Fibroblast of peridontal ligament (primary cell): ENCODE measurements around the gene VGF.
A peak's percentile ranks its signal among the peaks of the same experiment; 100 is the strongest.

Experiments used
- DNase-seq: peaks from one replicate; pipeline ENCODE4 v3.0.0-alpha.2; 2010; ENCODE audit errors: extremely low read depth

VGF gene

DNA sequence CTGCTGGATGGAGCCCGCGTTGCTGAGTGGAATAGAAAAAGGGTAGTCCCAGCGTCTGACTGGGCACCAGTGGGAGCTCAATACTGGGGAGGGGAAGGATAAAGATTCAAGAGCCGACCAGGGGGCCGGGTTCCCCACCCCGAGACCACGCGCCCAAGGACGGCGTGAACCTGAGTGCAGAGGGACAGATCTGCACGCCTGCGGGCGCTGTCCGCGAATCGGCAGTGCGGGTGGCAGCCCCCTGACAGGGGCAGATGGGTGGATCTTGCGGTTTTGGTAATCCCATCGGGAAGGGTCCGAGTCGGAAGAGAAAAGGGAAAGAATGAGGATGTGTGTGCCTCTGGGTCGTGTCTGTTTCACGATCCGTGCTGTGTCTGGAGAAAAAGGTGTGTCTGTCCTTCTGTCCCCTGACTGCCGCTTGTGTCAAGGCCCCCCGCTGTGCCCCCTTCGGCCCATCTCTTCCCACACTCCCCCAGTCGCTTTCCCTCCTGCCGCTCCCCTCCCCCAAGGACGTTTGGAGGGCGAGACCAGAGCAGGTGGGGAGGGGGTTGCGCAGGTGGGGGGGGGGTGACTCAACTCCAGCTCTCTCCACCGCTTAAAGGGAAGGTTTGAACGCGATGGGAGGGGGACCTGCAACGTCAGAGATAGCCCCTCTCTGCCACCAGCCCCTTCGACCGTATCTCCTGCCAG, 734 bp upstream of the VGF start:
- DNase-seq: no peak

DNA sequence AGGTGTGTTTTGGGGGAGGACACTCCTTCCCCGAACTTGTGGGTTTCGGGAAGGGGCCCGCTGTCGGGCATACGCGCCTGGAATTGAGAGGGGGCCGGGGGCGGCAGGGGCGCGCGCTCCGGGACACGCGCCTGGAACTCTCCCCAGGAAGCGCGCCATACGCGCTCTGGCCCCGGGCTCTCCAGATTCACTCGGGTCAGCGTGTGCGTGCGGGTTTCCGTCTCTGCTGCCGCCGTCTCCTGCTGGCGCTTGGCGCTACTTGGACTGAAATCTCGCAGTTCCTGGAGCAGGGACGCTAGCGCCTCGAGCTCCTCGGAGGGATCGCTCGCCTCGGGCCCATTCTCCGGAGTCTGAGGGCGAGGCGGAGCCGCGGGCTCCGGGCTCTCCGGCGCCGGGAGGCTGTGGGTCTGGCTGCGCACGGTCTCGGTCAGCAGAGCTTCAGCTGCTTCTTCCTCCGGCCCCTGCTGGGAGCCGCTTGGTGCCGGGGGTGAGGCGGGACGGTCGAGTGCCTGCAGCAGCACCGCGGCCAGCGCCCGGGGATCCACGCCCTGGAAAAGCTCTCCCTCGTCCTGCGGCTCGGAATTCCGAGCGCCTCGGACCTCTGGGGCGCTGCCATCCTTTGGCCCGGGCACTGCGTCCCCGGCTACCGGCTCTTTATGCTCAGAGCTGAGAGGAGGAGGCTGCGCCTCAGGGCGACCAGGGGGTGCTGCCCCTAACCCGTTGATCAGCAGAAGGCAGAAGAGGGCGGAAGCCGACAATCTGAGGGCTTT, 1.1 kb downstream of the VGF start:
- peak; percentile 44 for DNase-seq

DNA sequence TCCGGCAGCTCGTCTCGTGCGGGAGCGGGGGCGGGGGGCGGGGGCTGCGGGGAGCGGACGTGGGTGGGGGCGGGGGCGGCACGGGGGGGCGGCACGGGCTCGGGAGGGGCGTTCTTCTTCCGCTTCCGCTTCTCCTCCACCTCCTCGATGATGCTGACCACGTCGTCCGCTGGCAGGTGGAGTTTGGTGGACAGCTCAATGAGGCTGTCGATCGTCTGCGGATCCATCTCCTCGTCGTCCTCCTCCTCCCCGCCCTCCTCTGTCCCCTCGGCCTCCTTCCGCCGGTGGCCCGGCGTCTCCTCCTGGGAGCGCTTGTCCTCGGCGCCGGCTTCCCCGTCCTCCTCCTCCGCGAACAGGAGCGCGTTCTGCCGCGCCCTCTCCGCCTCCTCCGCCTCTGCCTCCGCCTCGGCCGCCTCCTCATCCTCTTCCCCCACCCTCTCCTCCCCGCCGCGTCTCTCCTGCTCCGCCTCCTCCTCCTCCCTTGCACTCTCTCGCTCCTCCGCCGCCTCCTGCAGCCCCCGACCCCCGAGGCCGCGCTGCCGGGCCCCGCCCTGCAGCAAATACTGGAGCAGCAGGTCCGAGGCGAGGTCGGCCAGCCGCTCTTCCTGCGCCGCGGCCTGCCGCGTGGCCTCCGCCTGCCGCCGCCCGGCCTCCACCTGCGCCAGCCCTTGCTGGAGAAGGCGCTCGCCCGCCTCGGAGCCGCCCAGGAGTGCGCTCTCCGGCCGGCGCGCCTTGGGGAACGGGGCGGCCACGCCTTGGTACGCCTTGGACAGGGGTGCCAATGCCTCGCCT, 1.9 kb downstream of the VGF start:
- no peak for DNase-seq

DNA sequence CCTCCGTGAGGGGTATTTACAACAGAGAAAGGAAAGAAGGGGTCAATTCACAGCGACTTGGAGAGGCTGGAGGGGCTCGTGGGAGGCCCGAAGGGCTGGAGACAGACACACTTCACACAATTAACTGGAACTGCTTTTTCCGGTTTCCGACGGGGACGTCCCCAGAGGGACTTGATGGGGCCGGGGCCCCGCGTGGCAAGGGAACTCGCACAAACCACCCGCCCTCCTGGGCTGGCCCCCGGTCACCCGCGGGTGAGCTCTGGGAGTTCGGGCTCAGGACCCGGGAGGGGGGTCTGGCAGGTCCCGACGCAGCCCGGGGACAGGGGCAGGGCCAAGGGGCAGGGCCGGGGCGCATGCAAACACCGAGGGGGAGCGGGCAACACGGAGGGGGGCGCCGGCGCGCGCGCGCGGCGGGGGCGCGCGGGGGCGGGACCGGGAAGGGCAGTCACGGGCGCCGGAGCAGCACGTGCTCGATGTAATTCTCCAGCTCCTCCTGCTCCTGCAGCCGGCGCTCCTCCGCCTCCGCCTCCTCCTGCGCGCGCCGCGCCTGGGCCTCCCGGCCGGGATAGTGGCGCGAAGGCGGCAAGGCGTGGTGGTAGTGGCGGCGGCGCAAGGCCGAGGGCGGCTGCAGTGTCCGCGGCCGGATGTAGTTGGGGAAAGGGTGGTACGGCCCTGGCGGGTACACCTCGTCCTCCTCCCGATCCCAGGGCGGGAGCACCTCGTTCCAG, 2.7 kb downstream of the VGF start:
- no peak for DNase-seq

DNA sequence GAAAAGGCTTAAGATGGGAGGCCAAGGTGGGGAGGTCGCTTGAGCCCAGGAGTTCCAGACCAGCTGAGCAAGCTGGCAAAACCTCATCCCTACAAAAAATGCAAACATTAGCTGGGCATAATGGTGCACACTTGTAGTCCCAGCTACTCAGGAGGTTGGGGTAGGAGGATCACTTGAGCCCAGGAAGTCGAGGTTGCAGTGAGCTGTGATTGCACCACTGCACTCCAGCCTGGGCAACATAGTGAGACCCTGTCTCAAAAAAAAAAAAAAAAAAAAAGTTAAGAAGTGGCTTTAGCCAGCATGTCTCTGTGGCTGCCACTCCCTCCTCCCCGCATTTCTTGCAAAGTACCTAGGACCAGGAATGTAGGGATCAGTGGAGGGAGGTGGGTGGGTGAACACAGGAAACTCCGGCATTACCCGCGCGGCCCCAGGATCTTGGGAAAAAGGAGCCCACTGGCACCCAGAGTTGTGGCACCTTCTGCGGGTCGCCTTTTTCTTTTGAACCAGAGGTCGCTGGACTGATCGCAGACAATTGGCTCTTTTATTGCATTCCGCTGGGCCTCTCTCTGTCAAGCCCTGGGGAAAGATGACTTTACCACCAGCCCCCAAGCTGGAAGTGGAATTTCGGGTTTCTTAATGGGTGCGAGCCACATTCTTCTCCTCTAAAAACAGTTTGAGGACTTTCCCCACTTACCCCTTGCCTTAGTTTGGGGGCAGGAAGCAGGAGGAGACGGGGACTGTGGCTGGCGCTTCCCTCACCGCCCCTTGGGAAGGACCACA, 3.5 kb downstream of the VGF start:
- no peak for DNase-seq

DNA sequence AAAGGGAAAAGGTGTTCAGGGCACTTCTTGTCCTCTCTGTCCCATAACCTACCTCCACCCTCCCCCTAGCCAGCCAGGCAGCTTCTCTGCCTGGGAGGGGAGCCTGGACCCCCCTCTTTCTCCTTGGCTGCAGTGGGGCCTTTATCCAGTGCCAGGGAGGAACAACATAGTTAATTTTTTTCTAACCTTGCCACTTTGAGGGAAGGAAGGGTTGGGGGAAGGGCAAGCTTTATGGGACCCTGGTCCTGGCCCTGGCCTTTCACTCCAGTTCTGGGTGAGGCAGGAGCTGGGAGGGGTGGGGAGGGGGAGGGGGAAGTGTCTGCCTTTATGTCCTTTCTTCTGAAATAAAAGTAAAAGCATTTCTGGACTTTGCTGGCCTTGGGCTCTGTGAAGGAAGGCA, 4.5 kb downstream of the VGF start:
- no peak for DNase-seq

DNA sequence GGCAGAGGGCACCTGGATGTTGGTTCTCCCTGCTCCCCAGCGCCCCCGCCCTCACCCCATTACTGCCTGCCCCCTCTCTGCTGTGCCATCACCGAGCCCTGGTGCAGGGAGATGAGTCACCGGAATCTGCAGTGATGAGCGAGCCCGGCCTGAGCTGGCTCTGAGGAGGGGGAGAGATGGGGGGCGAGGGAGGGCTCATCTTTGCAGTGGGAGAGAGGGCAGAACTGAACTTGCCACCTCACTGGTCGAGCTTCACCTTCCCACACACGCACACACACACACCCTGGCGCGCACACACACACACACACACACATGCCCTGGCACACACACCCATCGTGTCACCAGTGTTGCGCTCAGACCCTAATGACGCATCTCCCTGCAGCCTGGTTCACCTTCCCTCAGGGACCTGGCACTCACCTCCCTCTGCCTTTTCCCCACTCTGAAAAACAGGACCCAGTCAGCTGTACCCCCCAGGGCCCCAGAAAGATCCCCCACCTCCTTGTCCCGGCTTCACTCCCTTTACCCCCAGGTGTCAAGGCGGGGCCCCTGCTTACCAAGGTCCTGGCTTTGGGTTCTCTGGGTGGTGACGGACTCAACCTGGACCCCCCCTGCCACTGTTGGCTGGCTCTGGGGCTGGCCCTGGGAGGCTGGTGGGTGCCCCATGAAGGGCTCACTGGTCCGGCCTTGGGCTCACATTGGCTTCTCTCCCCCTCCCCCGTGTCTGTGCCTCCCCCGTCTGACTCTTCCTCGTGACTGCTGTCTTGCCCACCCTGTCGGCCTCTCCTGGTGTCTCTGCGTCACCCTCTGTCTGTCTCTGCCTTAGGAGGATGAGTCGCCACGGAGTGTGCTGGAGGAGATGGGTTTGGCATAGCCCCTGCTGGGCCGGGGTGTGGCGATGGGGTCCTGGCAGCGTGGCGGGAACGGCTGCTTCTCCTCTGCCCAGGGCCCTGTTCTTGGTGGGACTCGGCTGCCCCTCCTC, 5.4 kb downstream of the VGF start:
- DNase-seq: no peak

DNA sequence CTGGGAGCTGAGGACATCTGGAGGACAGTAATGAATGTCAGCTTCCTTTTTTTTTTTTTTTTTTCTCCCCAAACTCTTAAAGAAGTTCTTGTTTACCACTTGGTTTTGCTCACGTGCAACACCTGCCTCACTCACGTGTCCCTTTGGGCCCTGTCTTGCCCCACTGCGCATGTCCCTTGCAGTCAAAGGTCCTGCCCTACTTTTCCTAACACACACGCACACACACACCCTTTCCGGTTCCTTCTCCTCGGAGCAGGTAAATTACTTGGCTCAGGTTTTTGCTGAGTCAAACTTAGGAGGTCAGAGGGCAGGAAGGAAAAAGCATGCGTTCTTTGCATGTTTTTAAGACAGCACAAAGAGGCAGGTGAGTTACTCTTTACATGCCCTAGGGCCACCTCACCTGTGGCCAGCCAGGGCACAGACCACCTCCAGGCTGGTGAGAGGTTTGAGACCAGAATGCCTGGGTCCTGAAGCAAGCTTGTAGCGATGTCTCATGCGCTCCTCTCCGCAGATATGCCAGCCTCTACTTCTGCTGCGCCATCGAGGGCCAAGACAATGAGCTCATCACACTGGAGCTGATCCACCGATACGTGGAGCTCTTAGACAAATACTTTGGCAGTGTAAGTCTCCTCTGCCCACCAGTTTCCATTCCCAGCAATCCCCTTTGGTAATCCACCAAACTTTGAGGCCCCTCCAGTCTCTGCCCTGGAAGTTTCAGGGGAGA, 8.3 kb downstream of the VGF start:
- DNase-seq: no peak

DNA sequence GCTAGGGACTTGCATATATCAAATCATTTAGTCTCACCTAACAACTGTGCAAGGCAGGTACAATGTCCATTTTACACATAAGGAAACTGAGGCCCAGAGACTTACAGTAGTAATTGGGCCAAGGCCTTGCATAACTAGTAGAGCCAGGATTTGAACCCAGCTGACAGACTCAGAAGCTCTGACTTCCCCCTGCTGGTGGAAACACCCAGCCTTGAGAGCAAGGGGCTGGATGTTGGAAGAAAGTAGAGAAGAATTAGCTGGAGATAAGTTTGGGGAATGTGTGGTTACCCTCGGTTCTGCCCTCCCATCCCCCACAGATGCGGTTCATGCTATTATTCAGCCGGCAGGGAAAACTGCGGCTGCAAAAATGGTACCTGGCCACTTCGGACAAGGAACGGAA, 9.1 kb downstream of the VGF start:
- DNase-seq: no peak

DNA sequence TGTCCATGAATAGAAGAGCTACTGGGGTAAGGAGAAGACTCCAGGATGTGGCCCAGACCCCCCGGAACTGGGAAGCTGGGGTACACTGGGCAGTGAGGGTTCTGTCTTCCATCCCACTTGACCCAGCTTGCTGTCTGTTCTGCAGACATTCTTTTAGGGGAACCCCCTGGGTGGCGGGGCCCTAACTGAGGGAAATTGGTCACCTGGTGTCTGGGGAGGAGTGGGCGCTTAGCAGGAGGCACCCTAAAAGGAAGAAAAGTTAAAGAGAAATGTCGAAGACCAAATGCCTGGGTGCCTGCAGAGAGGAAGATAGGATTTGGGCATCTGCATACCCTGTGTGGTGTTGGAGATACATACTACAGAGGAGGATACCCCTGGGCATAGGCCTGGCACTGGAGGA, 10.1 kb downstream of the VGF start:
- no peak for DNase-seq

DNA sequence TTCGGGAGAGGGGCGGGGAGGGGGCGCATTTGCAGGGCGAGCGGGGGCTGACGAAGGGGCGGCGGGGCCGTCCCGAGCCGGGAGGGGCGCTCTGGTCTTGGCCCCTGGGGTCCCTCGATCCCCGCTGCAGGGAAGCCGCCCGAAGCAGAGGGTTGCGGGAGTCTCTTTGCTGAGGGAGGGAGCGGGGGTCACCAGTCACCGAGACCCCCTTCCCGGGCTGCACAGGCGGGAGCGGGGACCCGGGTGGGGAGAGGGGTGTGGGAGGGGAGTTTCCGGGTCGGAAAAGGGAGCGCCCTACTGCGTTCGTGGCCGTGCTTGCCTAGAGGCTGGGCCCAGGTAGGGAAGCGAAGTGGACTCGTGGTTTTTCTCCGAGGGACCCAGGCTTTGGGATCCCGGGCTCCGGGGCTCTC, 10.7 kb downstream of the VGF start:
- DNase-seq: no peak

DNA sequence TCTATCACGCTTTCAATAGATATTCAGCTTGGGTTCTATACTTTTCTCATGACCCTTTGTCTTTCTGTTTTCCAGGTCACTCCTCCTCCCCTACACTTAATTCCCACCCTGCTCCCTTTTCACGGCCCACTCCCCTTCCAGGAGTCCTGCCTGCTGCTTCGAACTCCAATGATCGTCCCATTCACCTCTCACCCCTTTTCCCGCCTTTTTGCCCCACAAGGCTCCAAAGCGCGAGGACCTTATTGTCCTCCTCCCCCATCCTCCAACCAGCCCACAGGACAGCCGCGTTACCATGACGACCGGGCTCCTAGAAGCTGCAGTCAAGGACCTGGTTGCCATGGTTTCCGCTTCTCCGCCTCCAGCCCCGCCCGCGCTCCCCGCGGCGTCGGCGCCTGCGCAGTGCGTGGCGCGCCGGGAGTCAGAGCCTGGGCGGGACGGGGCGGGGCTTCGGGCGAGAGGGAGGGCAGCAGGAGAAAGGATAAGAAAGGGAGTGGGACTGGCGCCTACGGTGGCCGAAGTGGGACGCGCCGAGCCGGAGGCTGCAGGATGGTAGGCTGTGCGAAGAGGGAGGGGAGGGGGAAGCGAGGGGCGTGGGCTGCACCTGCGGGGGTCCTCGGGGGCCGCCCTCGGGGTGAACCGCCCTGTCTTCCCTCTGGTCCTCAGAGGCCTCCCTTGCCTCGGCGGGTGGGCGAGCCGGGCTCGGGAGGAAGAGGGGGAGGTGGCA, 11.2 kb downstream of the VGF start, which contains the start of gene AP1S1:
TSS of gene AP1S1 (plus strand) at position 508 of the 724 bp plus-strand sequence. CDS start at position 547, 39 bp downstream.
- peak; percentile 85 for DNase-seq

DNA sequence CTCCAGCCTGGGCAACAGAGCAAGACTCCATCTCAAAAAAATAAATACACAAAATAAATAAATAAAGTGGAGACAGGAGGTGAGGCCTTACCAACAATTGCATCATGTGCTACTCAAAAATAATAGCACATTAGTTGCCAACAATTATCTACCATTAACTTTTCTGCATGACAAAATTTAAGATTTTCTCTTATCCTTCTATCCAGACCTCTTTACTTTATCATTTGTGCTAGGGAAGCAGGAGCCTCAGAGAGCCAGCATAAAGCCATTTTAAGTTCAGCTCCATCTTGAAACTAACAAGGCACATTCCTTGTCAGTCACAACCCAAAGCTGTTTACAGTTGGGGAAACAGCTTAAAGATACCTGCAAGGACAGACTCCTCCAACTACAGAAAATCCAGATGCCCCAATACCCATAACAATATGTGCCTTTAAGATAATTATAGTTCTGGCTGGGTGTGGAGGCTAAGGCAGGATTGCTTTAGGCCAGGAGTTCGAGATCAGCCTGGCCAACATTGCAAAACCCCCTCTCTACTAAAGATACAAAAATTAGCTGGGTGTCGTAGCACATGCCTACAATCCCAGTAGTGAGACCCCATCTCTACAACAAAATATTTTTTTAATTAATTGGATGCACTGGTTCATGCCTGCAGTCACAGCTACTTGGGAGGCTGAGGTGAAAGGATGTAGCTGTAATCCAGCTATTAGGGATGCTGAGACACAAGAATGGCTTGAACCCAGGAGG, 13.3 kb downstream of the VGF start:
- DNase-seq: no peak

DNA sequence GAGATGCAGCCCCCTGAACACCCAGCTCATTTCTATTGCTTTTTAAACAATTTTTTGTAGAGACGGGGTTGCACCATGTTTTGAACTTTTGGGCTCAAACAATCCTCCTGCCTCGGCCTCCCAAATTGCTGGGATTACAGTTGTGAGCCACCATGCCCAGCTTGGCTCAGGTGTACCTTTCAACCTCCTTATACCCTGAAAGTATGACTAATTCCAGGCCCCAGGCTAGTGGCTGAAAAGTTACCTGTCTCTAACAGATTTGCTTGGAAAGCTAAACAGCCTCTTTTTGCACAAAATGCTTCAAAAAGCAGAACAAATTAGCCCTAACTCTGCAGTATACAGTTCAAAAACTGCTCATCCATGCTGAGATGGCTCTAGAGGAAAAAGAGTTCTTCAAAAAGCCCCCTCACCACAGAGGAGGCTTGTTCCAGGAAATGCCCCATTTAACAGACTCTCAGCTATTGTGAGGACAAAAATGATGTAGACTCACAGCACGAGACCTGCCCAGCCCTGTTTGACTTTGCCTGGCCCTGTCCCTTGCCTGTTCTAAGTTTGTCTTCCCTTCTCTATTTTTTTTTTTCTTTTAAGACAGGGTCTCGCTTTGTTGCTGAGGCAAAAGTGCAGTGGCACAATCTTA, 24.5 kb downstream of the VGF start:
- no peak for DNase-seq

DNA sequence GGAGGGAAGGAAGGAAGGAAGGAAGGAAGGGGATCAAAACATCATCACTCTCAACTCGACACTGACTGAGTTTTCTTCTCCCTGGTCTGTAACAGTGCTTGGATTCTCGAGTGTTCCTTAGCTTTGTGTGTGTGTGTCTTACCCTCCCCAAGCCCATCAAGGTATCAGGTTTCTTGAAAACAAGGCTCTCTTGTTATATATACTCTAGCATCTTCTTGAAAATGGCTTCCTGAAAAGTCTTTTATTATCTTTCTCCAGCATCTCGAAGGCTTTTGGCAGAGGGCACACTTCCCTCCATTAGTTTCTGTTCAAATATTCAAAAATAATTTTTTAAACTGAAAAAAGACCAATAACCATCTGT, 25.1 kb downstream of the VGF start:
- DNase-seq: no peak

DNA sequence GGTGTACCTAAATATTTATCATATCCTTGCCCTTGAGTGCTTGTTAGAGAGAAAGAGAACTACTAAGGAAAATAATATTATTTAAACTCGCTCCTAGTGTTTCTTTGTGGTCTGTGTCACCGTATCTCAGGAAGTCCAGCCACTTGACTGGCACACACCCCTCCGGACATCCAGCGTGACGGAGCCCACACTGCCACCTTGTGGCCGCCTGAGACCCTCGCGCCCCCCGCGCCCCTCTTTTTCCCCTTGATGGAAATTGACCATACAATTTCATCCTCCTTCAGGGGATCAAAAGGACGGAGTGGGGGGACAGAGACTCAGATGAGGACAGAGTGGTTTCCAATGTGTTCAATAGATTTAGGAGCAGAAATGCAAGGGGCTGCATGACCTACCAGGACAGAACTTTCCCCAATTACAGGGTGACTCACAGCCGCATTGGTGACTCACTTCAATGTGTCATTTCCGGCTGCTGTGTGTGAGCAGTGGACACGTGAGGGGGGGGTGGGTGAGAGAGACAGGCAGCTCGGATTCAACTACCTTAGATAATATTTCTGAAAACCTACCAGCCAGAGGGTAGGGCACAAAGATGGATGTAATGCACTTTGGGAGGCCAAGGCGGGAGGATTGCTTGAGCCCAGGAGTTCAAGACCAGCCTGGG, 27.0 kb downstream of the VGF start:
- DNase-seq: peak; percentile 97

DNA sequence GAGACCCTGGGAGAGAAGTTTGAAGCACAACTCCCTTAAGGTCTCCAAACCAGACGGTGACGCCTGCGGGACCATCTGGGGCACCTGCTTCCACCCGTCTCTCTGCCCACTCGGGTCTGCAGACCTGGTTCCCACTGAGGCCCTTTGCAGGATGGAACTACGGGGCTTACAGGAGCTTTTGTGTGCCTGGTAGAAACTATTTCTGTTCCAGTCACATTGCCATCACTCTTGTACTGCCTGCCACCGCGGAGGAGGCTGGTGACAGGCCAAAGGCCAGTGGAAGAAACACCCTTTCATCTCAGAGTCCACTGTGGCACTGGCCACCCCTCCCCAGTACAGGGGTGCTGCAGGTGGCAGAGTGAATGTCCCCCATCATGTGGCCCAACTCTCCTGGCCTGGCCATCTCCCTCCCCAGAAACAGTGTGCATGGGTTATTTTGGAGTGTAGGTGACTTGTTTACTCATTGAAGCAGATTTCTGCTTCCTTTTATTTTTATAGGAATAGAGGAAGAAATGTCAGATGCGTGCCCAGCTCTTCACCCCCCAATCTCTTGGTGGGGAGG, 27.6 kb downstream of the VGF start:
- DNase-seq: no peak
